ENCODE measurements around the gene SLC2A14.
"Not testable (repeated sequence)": the region's sequence is repeated elsewhere in the genome, so short reads cannot be mapped to it uniquely, and the experiment has no call there.

The SLC2A14 gene

DNA sequence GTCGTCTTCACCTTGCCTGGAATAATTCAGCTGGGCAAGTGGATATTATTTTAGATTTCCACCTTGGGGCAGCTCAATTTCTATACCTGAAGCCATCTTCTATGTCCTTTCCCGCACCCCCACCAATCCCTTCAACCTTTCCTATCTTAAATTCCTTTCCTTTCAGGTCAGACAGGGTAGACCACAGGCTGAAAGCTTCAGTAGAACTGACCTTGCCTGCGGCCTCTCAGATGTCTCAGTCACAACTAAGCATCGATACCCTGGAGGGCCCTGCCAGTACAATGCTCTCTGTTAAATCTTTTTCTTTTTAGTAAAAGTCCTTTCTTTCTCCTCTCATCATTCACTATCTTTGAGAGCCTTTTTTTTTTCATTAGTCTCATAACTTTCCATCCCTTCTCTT is 38.9 kb downstream of the SLC2A14 start:
- no peak for DNase-seq (ENCODE audit: low read depth)

- not testable (repeated sequence) for DNase-seq (ENCODE audit: low read depth)
Measured at GRCh38 chr12:7833201-7833600, 39.5 kb downstream of the SLC2A14 start.

- DNase-seq (ENCODE audit: low read depth) = peak; percentile 42
Measured at GRCh38 chr12:7832059-7832696, 40.5 kb downstream of the SLC2A14 start.

DNA sequence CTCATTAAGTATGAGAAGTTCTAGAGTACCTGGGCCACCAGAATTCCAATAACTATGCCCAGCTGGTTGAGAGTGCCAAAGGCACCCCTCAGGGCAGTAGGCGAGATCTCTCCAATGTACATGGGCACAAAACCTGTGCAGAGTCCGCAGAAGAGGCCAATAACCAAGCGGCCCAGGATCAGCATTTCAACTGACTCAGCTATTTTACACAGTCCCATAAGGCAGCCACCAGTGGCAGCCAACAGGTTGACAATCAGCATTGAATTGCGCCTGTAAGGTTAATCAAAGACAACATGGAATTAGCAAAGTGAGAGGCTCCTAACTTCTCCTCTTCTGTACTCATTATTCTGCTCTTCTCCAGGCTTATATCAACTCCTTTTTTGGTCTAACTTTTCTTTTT is 43.0 kb downstream of the SLC2A14 start:
- DNase-seq (ENCODE audit: low read depth) = not testable (repeated sequence)

DNA sequence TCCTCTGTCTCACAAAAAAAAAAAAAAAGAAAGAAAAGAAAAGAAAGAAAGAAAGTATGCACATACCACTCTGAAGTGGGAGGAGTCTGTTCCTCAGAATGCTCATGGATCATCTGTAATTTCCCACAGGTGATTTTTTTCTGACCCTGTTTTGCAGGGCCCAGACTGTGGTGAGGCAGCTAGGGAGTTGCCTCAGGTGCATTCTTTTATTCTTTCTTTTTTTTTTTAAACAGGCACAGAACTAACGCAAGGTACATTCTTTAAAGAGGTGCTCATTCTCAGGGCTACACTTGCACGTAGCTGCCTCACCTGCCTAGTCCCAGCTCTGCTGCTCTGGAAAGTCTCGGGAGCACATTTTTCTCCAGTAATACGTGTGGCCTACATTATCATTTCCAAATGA is 47.0 kb downstream of the SLC2A14 start:
- DNase-seq (ENCODE audit: low read depth) = not testable (repeated sequence)

GRCh38 chr12:7806863-7807487 is 65.7 kb downstream of the SLC2A14 start:
- peak; percentile 62 for DNase-seq (ENCODE audit: low read depth)

- DNase-seq (ENCODE audit: low read depth) = not testable (repeated sequence)
Measured at GRCh38 chr12:7806319-7806718, 66.4 kb downstream of the SLC2A14 start.

GRCh38 chr12:7801460-7801859 is 71.3 kb downstream of the SLC2A14 start:
- DNase-seq (ENCODE audit: low read depth) = no peak

DNA sequence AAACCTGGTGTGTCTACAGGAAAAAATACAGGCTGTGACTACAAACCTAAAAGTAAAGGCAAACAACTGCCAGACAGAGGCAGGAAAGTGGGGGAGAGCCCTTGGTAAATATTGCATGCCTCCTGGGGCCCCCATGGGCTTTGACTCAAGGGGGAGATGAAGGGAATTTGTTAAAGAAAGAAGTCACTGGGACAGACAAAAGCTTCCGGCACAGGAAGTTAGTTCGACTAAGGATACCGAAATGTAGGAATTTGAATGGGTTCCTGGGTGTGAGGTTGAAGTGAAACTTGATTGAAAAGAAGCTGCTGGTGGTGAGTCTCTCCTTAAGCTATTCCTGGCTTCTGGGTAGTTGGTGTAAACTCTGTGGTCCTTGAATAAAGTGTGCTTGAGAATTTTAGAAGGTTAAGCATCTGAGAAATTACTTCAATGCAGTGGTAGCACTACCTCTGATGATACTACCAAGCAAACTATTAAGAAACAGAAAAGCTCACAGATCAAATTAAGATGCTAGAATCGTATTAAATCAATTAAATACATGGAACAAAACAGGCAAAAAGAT is 73.9 kb downstream of the SLC2A14 start:
- DNase-seq (ENCODE audit: low read depth) = not testable (repeated sequence)

DNA sequence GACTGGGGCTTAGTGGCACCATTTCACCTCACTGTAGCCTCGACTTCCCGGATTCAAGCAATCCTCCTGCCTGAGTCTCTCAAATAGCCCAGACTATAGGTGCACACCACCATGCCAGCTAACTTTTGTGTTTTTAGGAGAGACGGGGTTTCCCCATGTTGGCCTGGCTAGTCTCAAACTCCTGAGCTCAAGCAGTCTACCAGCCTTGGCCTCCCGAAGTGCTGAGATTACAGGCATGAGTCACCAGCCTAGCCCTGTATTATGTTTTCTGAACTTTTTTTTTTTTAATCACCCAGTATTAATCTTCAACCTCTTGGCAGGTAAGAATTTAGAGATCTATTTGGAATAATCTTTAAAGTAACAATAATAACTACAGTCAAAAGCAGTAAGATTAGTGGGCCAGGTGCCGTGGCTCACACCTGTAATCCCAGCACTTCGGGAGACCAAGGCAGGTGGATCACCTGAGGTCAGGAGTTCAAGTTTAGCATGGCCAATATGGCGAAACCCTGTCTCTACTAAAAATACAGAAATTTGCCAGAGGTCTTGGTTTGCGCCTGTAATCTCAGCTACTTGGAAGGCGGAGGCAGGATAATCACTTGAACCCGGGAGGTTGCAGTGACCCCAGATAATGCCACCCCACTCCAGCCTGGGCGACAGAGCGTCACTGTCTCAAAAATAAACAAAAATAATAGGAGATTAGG is 74.9 kb downstream of the SLC2A14 start:
- DNase-seq (ENCODE audit: low read depth) = no peak

- DNase-seq (ENCODE audit: low read depth) = not testable (repeated sequence)
Measured at GRCh38 chr12:7797269-7797668, 75.4 kb downstream of the SLC2A14 start.

- DNase-seq (ENCODE audit: low read depth) = no peak
Measured at GRCh38 chr12:7793211-7793610, 79.5 kb downstream of the SLC2A14 start.

DNA sequence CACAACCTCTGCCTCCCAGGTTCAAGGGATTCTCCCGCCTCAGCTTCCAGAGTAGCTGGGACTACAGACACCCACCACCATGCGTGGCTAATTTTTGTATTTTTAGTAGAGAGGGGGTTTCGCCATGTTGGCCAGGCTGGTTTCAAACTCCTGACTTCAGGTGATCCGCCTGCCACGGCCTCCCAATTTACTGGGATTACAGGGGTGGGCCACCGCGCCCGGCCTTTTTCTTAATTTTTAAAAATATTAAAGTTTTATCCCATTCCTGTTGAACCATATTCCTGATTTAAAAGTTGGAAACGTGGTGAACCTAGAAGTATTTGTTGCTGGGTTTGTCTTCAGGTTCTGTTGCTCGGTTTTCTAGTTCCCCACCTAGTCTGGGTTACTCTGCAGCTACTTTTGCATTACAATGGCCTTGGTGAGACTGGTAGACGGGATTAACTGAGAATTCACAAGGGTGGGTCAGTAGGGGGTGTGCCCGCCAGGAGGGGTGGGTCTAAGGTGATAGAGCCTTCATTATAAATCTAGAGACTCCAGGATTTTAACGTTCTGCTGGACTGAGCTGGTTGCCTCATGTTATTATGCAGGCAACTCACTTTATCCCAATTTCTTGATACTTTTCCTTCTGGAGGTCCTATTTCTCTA is 83.7 kb downstream of the SLC2A14 start, which contains the start of gene NANOG:
NANOG (plus strand) TSS at position 519 of the 645 bp plus-strand sequence. CDS start 213 bp downstream, outside the sequence.
- not testable (repeated sequence) for DNase-seq (ENCODE audit: low read depth)

DNA sequence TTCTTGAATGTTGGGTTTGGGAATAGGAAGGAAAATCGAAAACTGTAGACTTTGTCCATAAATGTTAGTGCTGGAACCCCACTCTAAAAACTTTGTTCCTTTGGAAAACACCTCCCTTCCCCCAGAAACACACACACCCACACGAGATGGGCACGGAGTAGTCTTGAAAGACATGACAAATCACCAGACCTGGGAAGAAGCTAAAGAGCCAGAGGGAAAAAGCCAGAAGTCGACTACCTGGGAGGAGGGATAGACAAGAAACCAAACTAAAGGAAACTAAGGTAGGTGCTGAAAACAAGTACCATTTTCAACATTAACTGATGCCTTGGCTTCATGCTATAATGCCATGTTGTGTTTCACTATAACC is 84.4 kb downstream of the SLC2A14 start:
- DNase-seq (ENCODE audit: low read depth) = no peak

DNA sequence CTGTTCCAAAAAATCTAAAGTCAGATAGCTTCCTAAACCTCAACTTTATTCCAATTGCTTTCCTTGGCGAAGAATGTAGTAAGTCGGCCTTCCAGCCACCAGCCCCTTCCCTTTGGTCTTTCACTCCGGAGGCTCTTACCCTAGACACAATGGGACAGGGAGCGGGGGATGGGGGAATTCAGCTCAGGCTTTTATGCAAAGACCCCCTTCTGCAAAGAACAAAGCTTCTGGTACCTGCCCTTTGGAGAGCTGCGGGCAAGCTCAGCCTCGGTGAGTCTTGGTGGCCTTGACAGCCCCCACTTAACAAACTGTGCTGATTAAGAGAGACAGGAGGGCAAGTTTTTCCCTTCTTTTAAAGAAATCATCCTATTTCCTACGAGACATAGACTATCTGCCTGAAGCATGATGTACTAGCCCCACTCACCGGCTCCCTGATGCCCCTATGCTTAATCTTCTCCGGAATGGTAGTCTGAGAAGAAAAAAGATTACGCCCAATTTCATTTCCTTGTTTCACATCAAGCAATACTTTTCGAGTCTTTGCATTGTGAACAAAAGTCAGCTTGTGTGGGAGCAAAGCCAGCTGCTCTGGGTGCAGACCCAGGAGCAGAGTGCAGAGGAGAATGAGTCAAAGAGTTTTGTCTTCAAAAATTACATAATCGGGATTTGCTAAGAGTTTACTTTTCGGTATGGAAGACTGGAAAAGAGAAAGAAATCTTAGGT is 85.0 kb downstream of the SLC2A14 start:
- no peak for DNase-seq (ENCODE audit: low read depth)

GRCh38 chr12:7784701-7785100 is 88.0 kb downstream of the SLC2A14 start:
- no peak for DNase-seq (ENCODE audit: low read depth)

DNA sequence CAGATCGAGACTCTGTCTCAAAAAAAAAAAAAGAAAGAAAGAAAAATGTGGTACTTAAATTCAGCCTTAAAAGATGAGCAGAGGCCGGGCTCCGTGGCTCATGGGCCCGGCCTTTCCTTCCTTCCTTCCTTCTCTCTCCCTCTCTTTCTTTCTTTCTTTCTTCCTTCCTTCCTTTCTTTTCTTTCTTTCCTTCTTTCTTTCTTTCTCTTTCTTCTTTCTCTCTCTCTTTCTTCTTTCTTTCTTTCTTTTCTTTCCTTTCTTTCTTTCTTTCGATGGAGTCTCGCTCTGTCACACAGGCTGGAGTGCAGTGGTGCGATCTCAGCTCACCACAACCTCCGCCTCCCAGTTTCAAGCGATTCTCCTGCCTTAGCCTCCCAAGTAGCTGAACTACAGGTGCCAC is 89.3 kb downstream of the SLC2A14 start:
- DNase-seq (ENCODE audit: low read depth) = not testable (repeated sequence)

GRCh38 chr12:7782055-7782454 is 90.7 kb downstream of the SLC2A14 start:
- no peak for DNase-seq (ENCODE audit: low read depth)

DNA sequence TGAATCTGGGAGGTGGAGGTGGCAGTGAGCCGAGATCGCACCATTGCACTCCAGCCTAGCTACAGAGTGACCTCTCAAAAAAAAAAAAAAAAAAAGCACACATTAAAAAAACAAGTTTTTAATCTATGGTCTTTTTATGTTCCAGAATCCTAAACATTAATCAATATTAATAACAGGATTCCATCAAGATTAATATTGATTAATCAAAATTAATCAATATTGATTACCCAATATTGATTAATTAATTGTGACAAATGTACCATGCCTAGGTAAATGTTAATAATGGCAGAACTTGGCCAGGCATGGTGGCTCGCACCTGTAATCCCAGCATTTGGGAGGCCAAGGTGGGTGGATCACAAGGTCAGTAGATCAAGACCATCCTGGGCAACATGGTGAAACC is 91.4 kb downstream of the SLC2A14 start:
- DNase-seq (ENCODE audit: low read depth) = no peak

DNA sequence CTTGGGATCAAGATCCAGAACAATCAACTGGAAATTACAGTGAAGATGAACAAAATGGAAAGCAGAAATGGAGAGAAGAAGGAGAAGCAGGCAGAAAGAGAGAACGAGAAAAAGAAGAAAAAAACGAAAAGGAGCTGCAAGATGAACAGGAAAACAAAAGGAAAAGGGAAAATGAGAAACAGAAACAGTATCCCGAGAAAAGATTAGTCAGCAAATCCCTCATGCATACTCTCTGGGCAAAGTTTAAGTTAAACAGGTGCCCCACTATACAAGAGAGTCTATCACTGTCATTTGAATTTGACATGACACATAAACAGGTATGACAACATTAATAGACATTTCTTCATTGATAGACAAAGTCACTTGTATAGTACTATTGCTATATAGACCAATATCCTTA is 102.7 kb downstream of the SLC2A14 start:
- no peak for DNase-seq (ENCODE audit: low read depth)
